ENCODE measurements around the gene KLHDC8B. TPM values are rescaled to one million over a fixed set of nuclear protein-coding genes. Genes with fewer than 3 reads are reported as not detected.

KLHDC8B gene
- total and polyA plus RNA-seq, 2 of the 4 experiments (the other 2 are of a cell fraction): 16.3 to 16.5 TPM

GRCh38 chr3:49153349-49153912 is 18.0 kb upstream of the KLHDC8B start:
- no peaks in the 10 kb centered on the region for H3K4me1 ChIP-seq (ENCODE audit: control insufficient read depth, insufficient read depth, low read length)
- H3K9me3 ChIP-seq (ENCODE audit: control insufficient read depth, insufficient read depth, low read length): no peaks in the 10 kb centered on the region
- no peak overlapping the region for H3K27ac ChIP-seq (ENCODE audit: insufficient read depth, low read length)
- H2AFZ ChIP-seq (replicated peaks; ENCODE audit: low read length, poor library complexity): peak overlapping the region; percentile 32
- H4K91ac ChIP-seq (ENCODE audit: insufficient read depth, low read depth, low read length): no peak overlapping the region
- H3K18ac ChIP-seq (ENCODE audit: low read depth, low read length): no peak overlapping the region
- H3K36me3 ChIP-seq (ENCODE audit: control insufficient read depth, insufficient read depth, low read length): no peaks in the 10 kb centered on the region
- no CpG with 5 or more reads among the region's 3 CpGs for WGBS, 2 experiments (ENCODE audit: extremely low coverage in 2 of 2, insufficient read length in 1 of 2)
- H2BK15ac ChIP-seq (ENCODE audit: low read depth, low read length): no peak overlapping the region
- no peak overlapping the region for H2AK9ac ChIP-seq (replicated peaks; ENCODE audit: low read depth, low read length, poor library complexity)
- ChIA-PET CTCF (no interaction called here), POLR2A (ENCODE audit: unreplicated experiment) (no interaction called here)
- H3K4me3 ChIP-seq (ENCODE audit: insufficient read depth, low read depth, low read length): no peak overlapping the region
- no peak overlapping the region for H2AK5ac ChIP-seq (ENCODE audit: low read depth, low read length)
- H3K14ac ChIP-seq (replicated peaks; ENCODE audit: low read depth, low read length): no peak overlapping the region
- H3K4ac ChIP-seq (ENCODE audit: low read depth, low read length): no peak overlapping the region
- in situ Hi-C loops (cut with MboI; ENCODE audit: low sequenced_read_pairs) (loop anchor here (25.0 kb wide), 1 partner anchor 284 kb away; the partner anchor contains the start of gene NICN1), dilution Hi-C loops (cut with HindIII; ENCODE audit: low sequenced_read_pairs, unreplicated experiment) (no loop called here), intact Hi-C loops (cut with micrococcal nuclease) (no loop called here)
- no peak overlapping the region for H3K4me2 ChIP-seq (ENCODE audit: low read depth, low read length)
- H3K23ac ChIP-seq (ENCODE audit: low read depth, low read length): no peak overlapping the region
- DNase-seq (no peak), ATAC-seq (ENCODE audit: low read depth) (no peak)
- no peak overlapping the region for H2BK120ac ChIP-seq (ENCODE audit: low read depth, low read length)
- H3K79me1 ChIP-seq (ENCODE audit: low read depth in 1 of 2, low read length in 2 of 2): no peaks in the 10 kb centered on the region
- no peak overlapping the region for H3K9ac ChIP-seq (ENCODE audit: low read depth, low read length)
- no peak overlapping the region for H2BK20ac ChIP-seq (ENCODE audit: low read depth, low read length)
- no peak overlapping the region for H4K5ac ChIP-seq (ENCODE audit: low read depth, low read length)
- no peak overlapping the region for H2BK5ac ChIP-seq (ENCODE audit: low read depth, low read length, poor library complexity, severe bottlenecking)
- no peak overlapping the region for H4K8ac ChIP-seq (ENCODE audit: low read depth in 2 of 2, low read length in 2 of 2)
- H3K56ac ChIP-seq (ENCODE audit: extremely low read depth, insufficient read depth, low read length): no peak overlapping the region
- H3K27me3 ChIP-seq (ENCODE audit: control insufficient read depth, insufficient read depth, low read length): no peaks in the 10 kb centered on the region
- no peaks in the 10 kb centered on the region for H3K9me1 ChIP-seq (ENCODE audit: insufficient read depth, low read length)
- no peaks in the 10 kb centered on the region for H4K20me1 ChIP-seq (ENCODE audit: insufficient read depth, low read length)
- TF ChIP-seq FOS (IDR thresholded peaks at IDR 0.05; ENCODE audit: low read depth, low read length): no peak
- no peak for TF ChIP-seq NFE2L2 (IDR thresholded peaks at IDR 0.05; ENCODE audit: low read depth, low read length)
- no peak for TF ChIP-seq MAFK (IDR thresholded peaks at IDR 0.05; ENCODE audit: low read depth, low read length)
- TF ChIP-seq RFX5 (IDR thresholded peaks at IDR 0.05; ENCODE audit: low read depth, low read length): no peak
- TF ChIP-seq USF2 (IDR thresholded peaks at IDR 0.05; ENCODE audit: low read depth, low read length): no peak
- no peak for TF ChIP-seq ELK1 (IDR thresholded peaks at IDR 0.05; ENCODE audit: borderline replicate concordance, low read depth, low read length)
- no peak for TF ChIP-seq MXI1 (IDR thresholded peaks at IDR 0.05; ENCODE audit: borderline replicate concordance, low read depth, low read length)
- TF ChIP-seq POLR2A (IDR thresholded peaks at IDR 0.05; ENCODE audit: low read depth, low read length): no peak
- TF ChIP-seq BHLHE40 (IDR thresholded peaks at IDR 0.05; ENCODE audit: low read depth, low read length): no peak
- no TSS peak for BruUV-seq (replicated peaks)
